Measurements from ENCODE around the gene PLA2G4E. TPM values are rescaled to one million over a fixed set of nuclear protein-coding genes. Genes with fewer than 3 reads are reported as not detected.

The PLA2G4E gene
- total and polyA plus RNA-seq, 2 of the 13 experiments (the other 11 are each of a cell fraction or from before 2014, with no cell fraction given) = not detected

DNA sequence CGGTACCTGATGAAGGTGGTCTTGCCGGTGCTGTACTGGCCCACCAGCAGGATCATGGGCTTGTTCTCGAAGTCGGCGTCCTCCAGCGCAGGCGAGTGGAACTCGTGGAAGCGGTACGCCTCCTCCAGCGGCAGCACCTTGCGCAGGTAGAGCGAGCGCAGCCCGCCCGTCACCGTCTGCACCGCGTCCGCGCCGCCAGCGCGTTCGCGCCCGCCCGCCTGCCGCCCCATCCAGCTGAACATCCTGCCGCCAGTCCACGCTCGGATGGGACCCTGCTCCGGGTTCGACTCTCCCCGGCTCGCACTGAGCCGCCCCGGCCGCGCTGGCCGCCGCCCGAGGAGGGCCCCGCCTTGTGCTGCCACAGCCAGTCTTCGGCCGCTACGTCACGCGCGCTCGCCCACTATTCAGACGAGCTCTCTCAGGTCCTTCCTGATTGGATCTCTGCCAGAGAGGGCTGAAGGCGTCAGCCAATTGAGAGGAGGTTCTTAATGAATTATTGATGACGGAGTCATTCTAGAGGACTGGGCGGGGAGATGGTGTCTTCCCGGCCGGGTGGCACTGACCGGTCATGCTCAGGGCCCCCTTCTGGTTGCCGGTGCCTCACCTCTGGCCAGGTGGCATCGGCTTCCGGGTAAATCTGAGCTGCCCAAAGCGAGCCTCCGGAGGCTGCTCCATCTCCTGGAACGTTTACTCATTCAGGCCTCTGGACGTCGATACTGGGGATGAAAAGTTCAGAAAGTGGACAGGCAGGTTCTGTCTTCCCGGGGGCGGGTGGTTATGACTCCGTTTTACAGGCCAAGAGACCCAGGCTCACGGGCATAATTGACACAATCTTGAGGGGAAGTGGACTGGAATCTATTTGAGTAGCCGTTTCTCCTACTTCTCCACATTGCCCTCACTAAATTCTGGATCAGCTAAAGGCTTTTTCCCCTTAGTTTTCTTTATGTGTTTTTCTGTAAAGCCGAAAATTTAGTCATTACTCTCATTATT lies 48.3 kb downstream of the PLA2G4E start, which contains the start of gene EHD4 (continued):
- TF ChIP-seq, protein P1, sequence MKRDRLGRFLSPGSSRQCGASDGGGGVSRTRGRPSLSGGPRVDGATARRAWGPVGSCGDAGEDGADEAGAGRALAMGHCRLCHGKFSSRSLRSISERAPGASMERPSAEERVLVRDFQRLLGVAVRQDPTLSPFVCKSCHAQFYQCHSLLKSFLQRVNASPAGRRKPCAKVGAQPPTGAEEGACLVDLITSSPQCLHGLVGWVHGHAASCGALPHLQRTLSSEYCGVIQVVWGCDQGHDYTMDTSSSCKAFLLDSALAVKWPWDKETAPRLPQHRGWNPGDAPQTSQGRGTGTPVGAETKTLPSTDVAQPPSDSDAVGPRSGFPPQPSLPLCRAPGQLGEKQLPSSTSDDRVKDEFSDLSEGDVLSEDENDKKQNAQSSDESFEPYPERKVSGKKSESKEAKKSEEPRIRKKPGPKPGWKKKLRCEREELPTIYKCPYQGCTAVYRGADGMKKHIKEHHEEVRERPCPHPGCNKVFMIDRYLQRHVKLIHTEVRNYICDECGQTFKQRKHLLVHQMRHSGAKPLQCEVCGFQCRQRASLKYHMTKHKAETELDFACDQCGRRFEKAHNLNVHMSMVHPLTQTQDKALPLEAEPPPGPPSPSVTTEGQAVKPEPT (CRISPR knock-in tag; IDR thresholded peaks at IDR 0.05; ENCODE audit: low read depth) = peak; percentile 62; the same call in 1 of the 2 replicates
- peak; percentile 99 for TF ChIP-seq ZNF264 (CRISPR knock-in tag; IDR thresholded peaks at IDR 0.05)
- no peak for TF ChIP-seq RORA (CRISPR knock-in tag; IDR thresholded peaks at IDR 0.05)
- no peak for TF ChIP-seq ZNF577 (CRISPR knock-in tag; IDR thresholded peaks at IDR 0.05; ENCODE audit: borderline replicate concordance, low read depth)
- TF ChIP-seq HDAC6 (IDR thresholded peaks at IDR 0.05; ENCODE audit: low read depth, low read length) = no peak
- TF ChIP-seq ZNF136 (CRISPR knock-in tag; IDR thresholded peaks at IDR 0.05; ENCODE audit: low read depth) = no peak; the same call in 1 of the 2 replicates
- TF ChIP-seq IKZF4 (CRISPR knock-in tag; IDR thresholded peaks at IDR 0.05; ENCODE audit: borderline replicate concordance, low read depth, not compliant biosample characterization) = peak; percentile 42
- peak; percentile 59; the same call in 1 of the 3 replicates for TF ChIP-seq MXI1 (IDR thresholded peaks at IDR 0.05; ENCODE audit: borderline replicate concordance, low read depth, low read length)
- no peak for TF ChIP-seq ZFP36 (IDR thresholded peaks at IDR 0.05; ENCODE audit: borderline replicate concordance, low read depth, low read length, partially characterized antibody)
- TF ChIP-seq, protein P2, sequence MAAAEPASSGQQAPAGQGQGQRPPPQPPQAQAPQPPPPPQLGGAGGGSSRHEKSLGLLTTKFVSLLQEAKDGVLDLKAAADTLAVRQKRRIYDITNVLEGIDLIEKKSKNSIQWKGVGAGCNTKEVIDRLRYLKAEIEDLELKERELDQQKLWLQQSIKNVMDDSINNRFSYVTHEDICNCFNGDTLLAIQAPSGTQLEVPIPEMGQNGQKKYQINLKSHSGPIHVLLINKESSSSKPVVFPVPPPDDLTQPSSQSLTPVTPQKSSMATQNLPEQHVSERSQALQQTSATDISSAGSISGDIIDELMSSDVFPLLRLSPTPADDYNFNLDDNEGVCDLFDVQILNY (CRISPR knock-in tag; conservative IDR thresholded peaks at IDR 0.05) = 0 out of 2 replicates have a peak, but pooled peaks have one; percentile 37
- TF ChIP-seq NFKB2 (CRISPR knock-in tag; IDR thresholded peaks at IDR 0.05; ENCODE audit: borderline replicate concordance) = no peak; the same call in 1 of the 2 replicates
- TF ChIP-seq GTF3A (CRISPR knock-in tag; conservative IDR thresholded peaks at IDR 0.05) = 0 out of 2 replicates have a peak, but pooled peaks have one; percentile 37
- TF ChIP-seq ZNF816 (CRISPR knock-in tag; IDR thresholded peaks at IDR 0.05; ENCODE audit: borderline replicate concordance) = no peak
- peak; percentile 79; the same call in 1 of the 2 replicates for TF ChIP-seq RFXANK (CRISPR knock-in tag; IDR thresholded peaks at IDR 0.05)
- TF ChIP-seq CBX5 (CRISPR knock-in tag; IDR thresholded peaks at IDR 0.05; ENCODE audit: borderline replicate concordance) = no peak
- peak; percentile 90 for TF ChIP-seq RFXAP (CRISPR knock-in tag; IDR thresholded peaks at IDR 0.05; ENCODE audit: borderline replicate concordance)
- no peak for TF ChIP-seq ZNF329 (CRISPR knock-in tag; IDR thresholded peaks at IDR 0.05; ENCODE audit: low read depth)
- TF ChIP-seq AHR (CRISPR knock-in tag; IDR thresholded peaks at IDR 0.05) = peak; percentile 74
- TF ChIP-seq MZF1 (CRISPR knock-in tag; IDR thresholded peaks at IDR 0.05; ENCODE audit: borderline replicate concordance) = no peak
- no peak for TF ChIP-seq TAF15 (IDR thresholded peaks at IDR 0.05; ENCODE audit: low read depth, low read length, poor library complexity, severe bottlenecking)
- TF ChIP-seq ZNF598 (CRISPR knock-in tag; IDR thresholded peaks at IDR 0.05; ENCODE audit: borderline replicate concordance) = peak; percentile 50; the same call in 1 of the 2 replicates
- TF ChIP-seq, protein P3, sequence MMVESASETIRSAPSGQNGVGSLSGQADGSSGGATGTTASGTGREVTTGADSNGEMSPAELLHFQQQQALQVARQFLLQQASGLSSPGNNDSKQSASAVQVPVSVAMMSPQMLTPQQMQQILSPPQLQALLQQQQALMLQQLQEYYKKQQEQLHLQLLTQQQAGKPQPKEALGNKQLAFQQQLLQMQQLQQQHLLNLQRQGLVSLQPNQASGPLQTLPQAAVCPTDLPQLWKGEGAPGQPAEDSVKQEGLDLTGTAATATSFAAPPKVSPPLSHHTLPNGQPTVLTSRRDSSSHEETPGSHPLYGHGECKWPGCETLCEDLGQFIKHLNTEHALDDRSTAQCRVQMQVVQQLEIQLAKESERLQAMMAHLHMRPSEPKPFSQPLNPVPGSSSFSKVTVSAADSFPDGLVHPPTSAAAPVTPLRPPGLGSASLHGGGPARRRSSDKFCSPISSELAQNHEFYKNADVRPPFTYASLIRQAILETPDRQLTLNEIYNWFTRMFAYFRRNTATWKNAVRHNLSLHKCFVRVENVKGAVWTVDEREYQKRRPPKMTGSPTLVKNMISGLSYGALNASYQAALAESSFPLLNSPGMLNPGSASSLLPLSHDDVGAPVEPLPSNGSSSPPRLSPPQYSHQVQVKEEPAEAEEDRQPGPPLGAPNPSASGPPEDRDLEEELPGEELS (CRISPR knock-in tag; IDR thresholded peaks at IDR 0.05) = no peak
- no peak for TF ChIP-seq ZNF124 (CRISPR knock-in tag; IDR thresholded peaks at IDR 0.05)
- TF ChIP-seq SMARCC2 (IDR thresholded peaks at IDR 0.05) = no peak
- TF ChIP-seq FOXK2 (IDR thresholded peaks at IDR 0.05) = no peak

All from HepG2 (cell line).